Fibroblast of villous mesenchyme (primary cell): ENCODE data around the gene POM121. TPM values are rescaled to one million over a fixed set of nuclear protein-coding genes. Genes with fewer than 3 reads are reported as not detected.
"Not testable (repeated sequence)": the region's sequence is repeated elsewhere in the genome, so short reads cannot be mapped to it uniquely, and the experiment has no call there.

ENCODE experiments used
- DNase-seq: peaks from one replicate; pipeline ENCODE4 v3.0.0-alpha.2; 2010; ENCODE audit warnings: low read depth
- H3K4me3 ChIP-seq: 2 replicates; pipeline ENCODE4 v1.5.1; 2011; ENCODE audit warnings: low read depth, mild to moderate bottlenecking, low read length
- total RNA-seq: library from RNA; depleted of rRNA; stranded (reverse); fragments of >200 nt; gene quantifications from 2 replicates; pipeline ENCODE4 v1.2.3, GENCODE V29; 2012

Gene POM121
- total RNA-seq, 1 donor, result 6.9 TPM

DNA sequence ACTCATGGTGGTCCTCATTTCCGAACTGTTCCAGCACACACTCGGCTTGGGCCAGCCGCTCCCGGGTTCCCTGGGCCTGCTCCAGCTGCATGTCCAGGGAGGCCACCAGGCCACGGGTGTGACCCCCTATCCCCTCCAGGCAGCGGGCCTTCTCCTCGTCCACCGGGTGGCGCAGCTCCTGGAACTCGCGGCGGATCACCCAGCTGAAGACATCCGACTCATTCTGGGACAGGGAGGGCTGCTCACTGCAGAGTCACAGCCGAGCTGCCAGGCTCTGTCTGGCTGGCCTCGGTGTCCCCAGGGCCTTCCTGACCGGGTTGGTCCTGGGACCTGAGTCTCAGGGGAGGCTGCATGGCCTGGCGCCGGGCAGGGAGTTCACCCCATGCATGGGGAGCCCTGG lies 35.1 kb downstream of the POM121 start:
- not testable (repeated sequence) for DNase-seq, H3K4me3 ChIP-seq

DNA sequence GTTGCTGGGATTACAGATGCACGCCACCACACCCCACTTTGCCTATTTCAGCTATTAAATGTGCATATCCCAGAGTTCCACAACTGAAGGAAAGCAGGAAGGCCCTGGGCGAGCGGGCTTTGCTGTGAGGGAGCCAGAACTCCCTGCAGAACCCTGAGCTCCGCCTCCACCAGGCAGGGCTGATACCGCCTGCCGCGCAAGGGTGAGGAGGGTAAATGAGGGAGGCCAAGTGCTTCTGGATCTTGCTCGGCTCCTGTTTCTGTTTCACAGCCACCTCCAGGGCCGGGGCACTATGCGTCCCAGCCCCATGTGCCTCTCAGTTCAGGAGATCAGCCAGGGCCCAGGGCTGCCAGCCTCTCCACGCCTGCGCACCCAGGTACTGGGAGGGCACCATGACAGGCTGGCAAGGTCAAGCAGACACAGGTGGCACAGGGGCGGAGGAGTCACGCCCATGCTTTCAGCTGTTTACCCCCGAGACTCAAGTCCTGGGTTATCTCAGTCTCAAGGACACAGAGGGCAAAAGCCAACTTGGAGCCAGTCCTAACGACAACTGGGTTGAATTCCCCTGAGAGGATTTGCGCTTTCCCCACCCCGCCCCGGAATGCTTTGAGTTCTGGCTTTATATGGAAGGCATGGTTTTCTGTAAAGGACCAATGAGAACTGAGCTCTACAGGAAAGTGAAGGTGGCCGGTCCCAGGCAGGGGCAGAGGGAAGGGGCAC lies 35.9 kb downstream of the POM121 start:
- DNase-seq, H3K4me3 ChIP-seq: not testable (repeated sequence)

DNA sequence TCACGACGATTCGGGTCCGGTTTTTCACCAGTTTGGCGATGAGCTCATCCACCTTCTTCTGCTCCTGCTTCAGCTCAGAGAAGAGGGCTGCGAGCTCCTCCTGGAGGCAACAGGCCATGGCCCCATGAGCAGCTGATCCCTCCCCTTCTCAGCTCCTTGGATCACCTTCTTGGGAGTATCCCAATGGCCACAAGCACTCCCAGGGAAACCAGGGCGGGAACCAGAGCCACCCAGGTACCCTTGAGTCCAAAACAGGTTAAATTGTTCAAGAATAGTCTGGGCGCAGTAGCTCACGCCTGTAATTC lies 36.4 kb downstream of the POM121 start:
- not testable (repeated sequence) for DNase-seq, H3K4me3 ChIP-seq

- DNase-seq, H3K4me3 ChIP-seq: not testable (repeated sequence)
Measured at GRCh38 chr7:72963056-72963455, 38.2 kb downstream of the POM121 start.

GRCh38 chr7:72965186-72965975 lies 40.5 kb downstream of the POM121 start:
- not testable (repeated sequence) for DNase-seq, H3K4me3 ChIP-seq

DNA sequence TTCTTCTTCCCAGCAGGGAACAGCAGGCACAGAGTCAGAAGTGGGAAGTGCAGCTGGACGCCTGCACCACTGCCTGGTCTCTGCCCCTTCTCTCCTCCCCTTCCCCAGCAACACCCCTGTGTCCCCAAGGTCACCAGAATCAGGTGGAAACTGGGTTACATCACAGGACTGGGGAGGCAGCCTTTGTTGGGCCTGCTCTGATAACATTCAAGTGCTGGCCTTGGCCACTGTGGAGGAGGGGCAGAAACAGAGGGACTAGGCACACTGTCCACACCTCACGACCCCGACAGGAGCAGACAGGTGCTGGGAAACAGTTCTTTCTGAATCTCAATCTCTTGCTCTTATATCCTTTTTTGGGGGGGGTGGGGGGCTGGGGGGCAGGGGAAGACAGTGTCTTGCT lies 42.0 kb downstream of the POM121 start:
- not testable (repeated sequence) for H3K4me3 ChIP-seq, DNase-seq

GRCh38 chr7:72968980-72969516 lies 44.2 kb downstream of the POM121 start, which contains the start of gene TRIM74:
TSS of gene TRIM74 (minus strand) at chr7:72969466. CDS start at chr7:72966157, 3,309 bp downstream.
- not testable (repeated sequence) for H3K4me3 ChIP-seq, DNase-seq

GRCh38 chr7:72969688-72970087 lies 44.8 kb downstream of the POM121 start:
- DNase-seq, H3K4me3 ChIP-seq: not testable (repeated sequence)

DNA sequence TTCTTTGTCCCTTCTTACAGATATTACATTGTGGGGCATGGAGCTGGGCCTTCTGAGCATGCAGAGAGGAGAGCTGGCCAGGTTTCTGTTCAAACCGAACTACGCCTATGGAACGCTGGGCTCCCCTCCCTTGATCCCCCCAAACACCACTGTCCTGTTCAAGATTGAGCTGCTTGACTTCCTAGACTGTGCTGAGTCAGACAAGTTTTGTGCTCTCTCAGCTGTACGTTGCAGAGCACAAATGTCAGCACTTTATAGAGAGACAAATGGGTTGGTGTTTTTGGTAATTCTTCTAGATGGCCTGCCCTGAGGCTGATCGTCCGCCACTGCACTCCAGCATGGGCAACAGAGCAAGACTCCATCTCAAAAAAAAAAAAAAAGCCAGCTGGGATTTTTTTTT lies 46.6 kb downstream of the POM121 start:
- not testable (repeated sequence) for H3K4me3 ChIP-seq, DNase-seq

DNA sequence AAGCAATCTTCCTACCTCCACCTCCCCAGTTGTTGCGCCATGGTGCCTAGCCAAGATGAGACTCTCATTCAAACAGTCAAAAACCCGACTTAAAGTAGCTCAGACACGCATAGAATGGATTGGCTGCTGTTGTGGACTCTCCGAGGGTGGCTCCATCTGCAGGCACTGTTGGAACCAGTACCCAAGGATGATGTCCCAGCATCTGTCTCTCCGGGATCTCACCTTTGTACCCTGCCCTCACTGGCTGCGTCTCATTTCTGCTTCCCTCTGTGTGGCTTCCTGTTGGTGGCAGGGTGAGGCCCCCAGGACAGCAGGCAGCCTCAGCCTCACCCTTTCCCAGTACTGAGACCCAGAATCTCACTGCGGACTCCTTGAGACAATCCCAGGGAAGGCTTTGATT lies 49.9 kb downstream of the POM121 start:
- not testable (repeated sequence) for H3K4me3 ChIP-seq, DNase-seq

- DNase-seq, H3K4me3 ChIP-seq: not testable (repeated sequence)
Measured at GRCh38 chr7:72975656-72976286, 50.9 kb downstream of the POM121 start.

DNA sequence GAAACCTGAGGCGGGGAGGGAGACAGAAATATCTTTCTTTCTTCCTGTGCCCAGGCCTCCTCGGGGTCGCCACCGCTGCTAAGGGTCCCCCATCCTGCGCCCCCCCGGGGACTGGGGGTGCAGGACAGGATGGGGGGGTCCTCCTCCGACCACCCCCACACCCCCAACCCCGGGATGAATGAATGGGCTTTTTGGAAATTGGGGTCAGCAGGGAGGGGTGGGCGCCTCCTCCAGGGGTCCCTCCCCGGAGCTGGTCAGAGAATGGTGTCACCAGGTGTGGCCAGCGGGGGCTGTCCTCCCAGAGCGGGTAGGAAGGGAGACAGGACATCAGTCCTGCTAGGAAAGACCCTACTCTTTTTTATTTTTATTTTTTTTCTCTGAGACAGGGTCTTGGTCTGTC lies 51.5 kb downstream of the POM121 start:
- not testable (repeated sequence) for DNase-seq, H3K4me3 ChIP-seq

DNA sequence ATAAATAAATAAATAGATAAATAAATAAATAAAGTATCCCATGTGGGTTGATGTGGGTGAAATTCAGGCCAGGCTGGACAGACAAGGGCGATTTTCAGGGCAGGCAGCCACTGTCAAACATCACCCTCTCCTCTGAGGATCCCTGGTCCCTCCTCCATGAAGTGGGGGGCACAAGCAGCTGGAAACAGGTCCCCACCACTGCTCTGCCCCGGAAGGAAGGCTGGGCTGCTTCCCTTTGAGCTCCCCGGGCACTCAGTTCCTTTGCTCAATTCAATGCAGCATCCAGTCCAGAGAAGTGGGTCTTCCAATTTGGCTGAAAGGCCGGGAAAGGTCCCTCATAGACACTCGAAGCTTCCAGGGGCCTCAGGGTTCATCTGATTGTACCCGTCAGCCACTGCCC lies 55.5 kb downstream of the POM121 start:
- not testable (repeated sequence) for DNase-seq, H3K4me3 ChIP-seq

- DNase-seq, H3K4me3 ChIP-seq: not testable (repeated sequence)
Measured at GRCh38 chr7:72982084-72982483, 57.2 kb downstream of the POM121 start.

DNA sequence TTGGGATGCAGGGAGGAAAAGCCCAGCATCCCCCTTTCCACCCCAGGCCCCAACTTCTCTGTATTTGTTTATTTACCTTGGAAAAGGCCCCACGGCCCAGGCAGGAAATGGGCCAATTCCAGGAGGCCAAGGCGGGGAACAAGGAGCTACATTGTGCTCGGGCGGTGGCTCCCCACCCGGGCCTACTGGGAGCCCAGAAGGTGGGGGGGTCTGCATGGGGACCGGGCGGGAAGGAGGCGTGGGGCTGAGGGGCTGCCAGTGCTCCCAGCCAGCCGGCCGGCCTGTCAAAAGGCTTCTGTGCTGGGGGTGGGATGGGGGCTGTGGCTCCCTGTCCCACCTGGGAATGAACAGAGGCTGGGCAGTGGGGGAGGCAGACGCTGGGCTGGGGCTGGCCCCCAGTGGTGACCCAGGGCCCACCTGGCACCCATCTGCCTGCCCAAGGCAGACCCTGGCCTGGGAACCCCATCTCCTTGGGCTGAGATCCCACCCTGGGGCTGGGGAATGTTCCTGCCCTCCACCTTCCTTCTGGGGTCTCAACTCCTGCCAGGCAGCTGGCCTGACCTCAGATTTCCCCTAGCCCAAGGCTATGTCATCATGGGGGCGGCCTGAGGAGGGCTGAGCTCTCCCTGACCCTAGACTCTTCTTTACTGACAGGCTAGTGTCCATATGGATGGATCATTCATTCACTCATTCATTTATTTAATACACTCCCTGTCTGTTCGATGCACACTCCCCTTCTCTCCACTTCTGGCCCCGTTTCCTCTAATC lies 65.4 kb downstream of the POM121 start:
- not testable (repeated sequence) for DNase-seq, H3K4me3 ChIP-seq

- H3K4me3 ChIP-seq, DNase-seq: not testable (repeated sequence)
Measured at GRCh38 chr7:72995484-72995883, 70.6 kb downstream of the POM121 start.

- not testable (repeated sequence) for H3K4me3 ChIP-seq, DNase-seq
Measured at GRCh38 chr7:72997447-72997846, 72.6 kb downstream of the POM121 start.

GRCh38 chr7:72997887-72998468 lies 73.1 kb downstream of the POM121 start:
- not testable (repeated sequence) for H3K4me3 ChIP-seq, DNase-seq
